ENCODE results near the gene KIF12.

Gene KIF12

GRCh38 chr9:114123031-114123977 is 24.2 kb upstream of the KIF12 start:
- no peak for DNase-seq (ENCODE audit: low read depth)

GRCh38 chr9:114122136-114123027 is 23.3 kb upstream of the KIF12 start:
- DNase-seq (ENCODE audit: low read depth) = no peak

- DNase-seq (ENCODE audit: low read depth) = no peak
Observed at GRCh38 chr9:114121227-114122135, 22.4 kb upstream of the KIF12 start.

GRCh38 chr9:114120192-114121014 is 21.3 kb upstream of the KIF12 start:
- DNase-seq (ENCODE audit: low read depth) = no peak

- no peak for DNase-seq (ENCODE audit: low read depth)
Observed at GRCh38 chr9:114119242-114120191, 20.4 kb upstream of the KIF12 start.

GRCh38 chr9:114117996-114118830 is 19.1 kb upstream of the KIF12 start:
- no peak for DNase-seq (ENCODE audit: low read depth)

GRCh38 chr9:114117614-114117995 is 18.5 kb upstream of the KIF12 start:
- DNase-seq (ENCODE audit: low read depth) = no peak

GRCh38 chr9:114116126-114116747 is 17.1 kb upstream of the KIF12 start:
- no peak for DNase-seq (ENCODE audit: low read depth)

- DNase-seq (ENCODE audit: low read depth) = no peak
Observed at GRCh38 chr9:114115654-114116125, 16.6 kb upstream of the KIF12 start.

- DNase-seq (ENCODE audit: low read depth) = no peak
Observed at GRCh38 chr9:114114364-114114763, 15.3 kb upstream of the KIF12 start.

GRCh38 chr9:114112778-114113584 is 13.9 kb upstream of the KIF12 start:
- peak; percentile 44 for DNase-seq (ENCODE audit: low read depth)

- no peak for DNase-seq (ENCODE audit: low read depth)
Observed at GRCh38 chr9:114112325-114112724, 13.2 kb upstream of the KIF12 start.

GRCh38 chr9:114110180-114110579 is 11.1 kb upstream of the KIF12 start:
- peak; percentile 58 for DNase-seq (ENCODE audit: low read depth)

GRCh38 chr9:114109124-114109523 is 10.0 kb upstream of the KIF12 start:
- no peak for DNase-seq (ENCODE audit: low read depth)

GRCh38 chr9:114108016-114108833 is 9.1 kb upstream of the KIF12 start:
- DNase-seq (ENCODE audit: low read depth) = peak; percentile 43

GRCh38 chr9:114107286-114108001 is 8.4 kb upstream of the KIF12 start:
- DNase-seq (ENCODE audit: low read depth) = no peak
